Measurements from ENCODE around the gene DDX10.

Gene DDX10

GRCh38 chr11:108985236-108985944, 320.5 kb downstream of the DDX10 start:
- H3K4me1 ChIP-seq (ENCODE audit: insufficient read depth, low read length): peaks cover 23% of the 10 kb centered on the region
- no peak overlapping the region for H3K4me3 ChIP-seq (ENCODE audit: low read length)
- H3K9ac ChIP-seq (ENCODE audit: low read depth, low read length): no peak overlapping the region
- WGBS: 71% methylated on average over 2 of the region's 3 CpGs
- H3K9me3 ChIP-seq (ENCODE audit: insufficient read depth, low read depth, low read length): peaks cover 4% of the 10 kb centered on the region; the same call in 1 of the 2 replicates
- H3K27ac ChIP-seq (ENCODE audit: low read depth, low read length): peak overlapping the region; percentile 50; the same call in 1 of the 2 replicates
- H3K36me3 ChIP-seq (ENCODE audit: insufficient read depth, low read length): no peaks in the 10 kb centered on the region
- H3K27me3 ChIP-seq (ENCODE audit: insufficient read depth, low read length): no peaks in the 10 kb centered on the region

- 58% methylated on average over 1 of the region's 1 CpG for WGBS
- no peaks in the 10 kb centered on the region for H3K27me3 ChIP-seq (ENCODE audit: insufficient read depth, low read length)
- H3K27ac ChIP-seq (ENCODE audit: low read depth, low read length): peak overlapping the region; percentile 50; the same call in 1 of the 2 replicates
- peaks cover 4% of the 10 kb centered on the region; the same call in 1 of the 2 replicates for H3K9me3 ChIP-seq (ENCODE audit: insufficient read depth, low read depth, low read length)
- H3K4me3 ChIP-seq (ENCODE audit: low read length): no peak overlapping the region
- peaks cover 23% of the 10 kb centered on the region for H3K4me1 ChIP-seq (ENCODE audit: insufficient read depth, low read length)
- H3K9ac ChIP-seq (ENCODE audit: low read depth, low read length): no peak overlapping the region
- no peaks in the 10 kb centered on the region for H3K36me3 ChIP-seq (ENCODE audit: insufficient read depth, low read length)
These were observed 321.0 kb downstream of the DDX10 start for GRCh38 chr11:108985945-108986279.

Measured in HUES64 (cell line).